Esophagus muscularis mucosa (tissue), 4 donors: ENCODE data around the gene CAV1.

Experiments
- EP300 ChIP-seq: sonication (generic); formaldehyde crosslinking; IDR thresholded peaks from one replicate; pipeline ENCODE4 v1.6.1; 2017; ENCODE audit warnings: antibody characterized with exemption
- POLR2A ChIP-seq: fragments of 450-650 bp; IDR thresholded peaks from one replicate; pipeline ENCODE4 v1.6.1; 2017; ENCODE audit warnings: antibody characterized with exemption, moderate library complexity, mild to moderate bottlenecking, low read depth
- POLR2AphosphoS5 ChIP-seq, 2 donors: sonication (generic); formaldehyde crosslinking; IDR thresholded peaks; one replicate each; pipeline ENCODE4 v1.6.1; 2017; ENCODE audit warnings: antibody characterized with exemption in 2 of 2
- TF ChIP-seq, protein P1 (sequence below), 3 experiments: fragments of 200-600 bp in 2 of 3; fragments of 450-650 bp in 1 of 3; sonication (generic) in 2 of 3; IDR thresholded peaks; one replicate each; pipeline ENCODE4 v1.5.1; 2017 to 2019; ENCODE audit warnings: antibody characterized with exemption in 3 of 3, mild to moderate bottlenecking in 2 of 3, moderate library complexity in 1 of 3

DNA sequence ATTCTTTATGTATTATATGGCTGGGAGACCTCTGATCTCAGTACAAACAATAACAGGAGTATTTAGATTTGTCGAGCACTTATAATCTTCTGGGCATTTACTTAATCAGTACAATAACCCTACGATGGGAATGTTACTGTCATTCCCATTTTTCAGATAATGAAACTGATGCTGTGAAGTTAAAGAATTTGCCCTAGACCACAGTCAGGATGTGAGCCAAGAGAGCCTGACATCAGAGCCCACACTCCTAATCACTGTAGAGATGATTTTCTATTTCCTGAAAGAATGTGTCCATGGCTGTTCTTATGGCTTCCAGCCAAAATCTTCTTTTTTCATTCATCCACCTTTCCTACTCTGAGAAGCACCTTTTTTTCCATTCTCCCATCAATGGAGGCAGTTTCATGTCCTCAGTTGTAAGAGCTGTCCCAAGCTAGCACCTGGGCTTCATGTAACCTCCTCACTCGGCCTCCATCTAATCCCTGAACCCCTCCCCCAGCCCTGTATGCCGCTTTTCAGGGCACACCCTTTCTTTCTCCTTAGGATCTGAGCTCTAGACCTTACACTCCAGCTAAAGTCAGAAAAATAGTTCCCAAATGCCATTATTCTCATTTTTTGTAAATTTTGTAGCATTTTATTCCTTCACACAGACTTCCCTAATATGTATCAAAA, 12.2 kb upstream of the CAV1 start:
- TF ChIP-seq, protein P1, sequence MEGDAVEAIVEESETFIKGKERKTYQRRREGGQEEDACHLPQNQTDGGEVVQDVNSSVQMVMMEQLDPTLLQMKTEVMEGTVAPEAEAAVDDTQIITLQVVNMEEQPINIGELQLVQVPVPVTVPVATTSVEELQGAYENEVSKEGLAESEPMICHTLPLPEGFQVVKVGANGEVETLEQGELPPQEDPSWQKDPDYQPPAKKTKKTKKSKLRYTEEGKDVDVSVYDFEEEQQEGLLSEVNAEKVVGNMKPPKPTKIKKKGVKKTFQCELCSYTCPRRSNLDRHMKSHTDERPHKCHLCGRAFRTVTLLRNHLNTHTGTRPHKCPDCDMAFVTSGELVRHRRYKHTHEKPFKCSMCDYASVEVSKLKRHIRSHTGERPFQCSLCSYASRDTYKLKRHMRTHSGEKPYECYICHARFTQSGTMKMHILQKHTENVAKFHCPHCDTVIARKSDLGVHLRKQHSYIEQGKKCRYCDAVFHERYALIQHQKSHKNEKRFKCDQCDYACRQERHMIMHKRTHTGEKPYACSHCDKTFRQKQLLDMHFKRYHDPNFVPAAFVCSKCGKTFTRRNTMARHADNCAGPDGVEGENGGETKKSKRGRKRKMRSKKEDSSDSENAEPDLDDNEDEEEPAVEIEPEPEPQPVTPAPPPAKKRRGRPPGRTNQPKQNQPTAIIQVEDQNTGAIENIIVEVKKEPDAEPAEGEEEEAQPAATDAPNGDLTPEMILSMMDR (IDR thresholded peaks at IDR 0.05), result no peak
- no peak for TF ChIP-seq EP300
- TF ChIP-seq POLR2A, result no peak
- no peak for TF ChIP-seq POLR2AphosphoS5 (IDR thresholded peaks at IDR 0.05)
